Left kidney (tissue), 2 donors: ENCODE data around the gene LGALS12. TPM values are rescaled to one million over a fixed set of nuclear protein-coding genes. Genes with fewer than 3 reads are reported as not detected.
"Not testable (repeated sequence)": the region's sequence is repeated elsewhere in the genome, so short reads cannot be mapped to it uniquely, and the experiment has no call there.

Source experiments
- DNase-seq: peaks from one replicate; pipeline ENCODE4 v3.0.0-alpha.2; 2013
- polyA plus RNA-seq: library from polyadenylated mRNA; unstranded; fragments of 120-200 nt; gene quantifications from one replicate; pipeline ENCODE4 v1.2.1, GENCODE V29; 2013; ENCODE audit not compliant: insufficient read length

LGALS12 gene
- polyA plus RNA-seq, 1 donor = not detected

GRCh38 chr11:63534076-63534475 lies 28.2 kb downstream of the LGALS12 start:
- no peak for DNase-seq

GRCh38 chr11:63534895-63535461 lies 29.1 kb downstream of the LGALS12 start:
- no peak for DNase-seq

GRCh38 chr11:63535734-63536133 lies 29.9 kb downstream of the LGALS12 start:
- DNase-seq = no peak

GRCh38 chr11:63536669-63537292 lies 30.9 kb downstream of the LGALS12 start, which contains the start of gene PLAAT4:
Gene PLAAT4 (plus strand): TSS chr11:63536808. CDS start chr11:63536869, 61 bp downstream.
- peak; percentile 29 for DNase-seq

- no peak for DNase-seq
Measured at GRCh38 chr11:63537293-63538101, 31.6 kb downstream of the LGALS12 start.

GRCh38 chr11:63542506-63542905 lies 36.6 kb downstream of the LGALS12 start:
- not testable (repeated sequence) for DNase-seq

- no peak for DNase-seq
Measured at GRCh38 chr11:63543711-63544110, 37.8 kb downstream of the LGALS12 start.

GRCh38 chr11:63547061-63547460 lies 41.2 kb downstream of the LGALS12 start:
- DNase-seq = no peak

- no peak for DNase-seq
Measured at GRCh38 chr11:63548178-63548577, 42.3 kb downstream of the LGALS12 start.

GRCh38 chr11:63549411-63549810 lies 43.5 kb downstream of the LGALS12 start:
- DNase-seq = no peak

GRCh38 chr11:63550156-63550700 lies 44.3 kb downstream of the LGALS12 start:
- DNase-seq = not testable (repeated sequence)

GRCh38 chr11:63551091-63551888 lies 45.4 kb downstream of the LGALS12 start:
- no peak for DNase-seq

GRCh38 chr11:63551889-63552266 lies 46.0 kb downstream of the LGALS12 start:
- DNase-seq = no peak

- no peak for DNase-seq
Measured at GRCh38 chr11:63552921-63553320, 47.0 kb downstream of the LGALS12 start.

GRCh38 chr11:63553759-63554158 lies 47.9 kb downstream of the LGALS12 start:
- DNase-seq = no peak

- DNase-seq = no peak
Measured at GRCh38 chr11:63554877-63555223, 49.0 kb downstream of the LGALS12 start.

GRCh38 chr11:63556404-63557013 lies 50.6 kb downstream of the LGALS12 start:
- DNase-seq = no peak

GRCh38 chr11:63557570-63557969 lies 51.7 kb downstream of the LGALS12 start:
- no peak for DNase-seq

- DNase-seq = no peak
Measured at GRCh38 chr11:63558459-63559157, 52.7 kb downstream of the LGALS12 start.

- DNase-seq = no peak
Measured at GRCh38 chr11:63560506-63561180, 54.8 kb downstream of the LGALS12 start.
